DMS53 (cell line): ENCODE results near the gene PPP2R5D.

Experiments
- DNase-seq: peaks from one replicate; lab custom pipeline; 2025; lab: John Stamatoyannopoulos, UW

Gene PPP2R5D

DNA sequence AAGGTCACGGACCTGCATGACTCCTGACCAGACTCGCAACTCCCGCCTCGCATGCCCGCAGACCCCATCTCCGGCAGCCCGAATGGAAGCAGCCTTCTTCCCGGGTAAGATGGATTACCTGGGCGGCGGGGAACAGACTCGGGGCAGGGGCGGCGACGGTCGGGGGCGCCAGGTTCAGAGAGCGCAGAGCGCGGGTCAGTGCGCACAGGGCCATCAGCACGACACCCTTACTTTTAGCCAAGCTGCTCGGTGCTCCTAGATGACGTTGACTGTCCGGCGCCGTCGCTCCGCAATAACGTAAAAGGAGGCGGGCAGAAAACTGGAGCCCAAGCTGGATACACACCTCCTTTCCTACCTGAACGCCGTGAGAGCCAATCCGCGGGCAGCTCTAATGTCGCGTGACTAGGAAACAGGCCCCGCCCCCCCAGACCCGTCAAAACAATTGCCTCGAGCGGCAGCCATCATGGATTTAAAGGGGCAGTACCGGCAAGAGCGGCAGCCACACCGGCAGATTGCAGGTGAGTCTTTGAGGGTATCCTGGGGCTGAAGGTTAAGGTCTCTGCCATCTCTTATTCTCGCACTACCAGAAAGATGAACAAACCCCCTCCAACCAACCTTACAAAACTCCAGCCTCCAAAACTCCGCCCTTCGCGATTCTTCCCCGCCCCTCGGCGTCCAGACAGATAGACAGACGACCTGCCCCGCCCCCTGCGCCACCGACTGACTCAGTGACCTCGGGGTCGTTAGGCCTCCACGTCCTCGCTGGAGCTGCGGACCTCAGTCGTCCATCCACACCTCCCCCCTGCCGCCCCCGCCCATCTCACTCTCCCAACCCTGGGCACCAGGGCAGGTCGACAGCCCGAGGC is 75.0 kb downstream of the PPP2R5D start, which contains the start of the genes KLC4 and MRPL2:
Gene KLC4, plus strand, starts transcription at position 464 of the 866 bp plus-strand sequence. CDS start 1,705 bp downstream, outside the sequence.
Gene MRPL2, minus strand, starts transcription at position 267 of the 866 bp plus-strand sequence. Its CDS starts 53 bp downstream, at position 214.
- DNase-seq, result peak; percentile 100

- peak; percentile 85 for DNase-seq
These were observed 75.8 kb downstream of the PPP2R5D start for GRCh38 chr6:43060034-43060754.

DNA sequence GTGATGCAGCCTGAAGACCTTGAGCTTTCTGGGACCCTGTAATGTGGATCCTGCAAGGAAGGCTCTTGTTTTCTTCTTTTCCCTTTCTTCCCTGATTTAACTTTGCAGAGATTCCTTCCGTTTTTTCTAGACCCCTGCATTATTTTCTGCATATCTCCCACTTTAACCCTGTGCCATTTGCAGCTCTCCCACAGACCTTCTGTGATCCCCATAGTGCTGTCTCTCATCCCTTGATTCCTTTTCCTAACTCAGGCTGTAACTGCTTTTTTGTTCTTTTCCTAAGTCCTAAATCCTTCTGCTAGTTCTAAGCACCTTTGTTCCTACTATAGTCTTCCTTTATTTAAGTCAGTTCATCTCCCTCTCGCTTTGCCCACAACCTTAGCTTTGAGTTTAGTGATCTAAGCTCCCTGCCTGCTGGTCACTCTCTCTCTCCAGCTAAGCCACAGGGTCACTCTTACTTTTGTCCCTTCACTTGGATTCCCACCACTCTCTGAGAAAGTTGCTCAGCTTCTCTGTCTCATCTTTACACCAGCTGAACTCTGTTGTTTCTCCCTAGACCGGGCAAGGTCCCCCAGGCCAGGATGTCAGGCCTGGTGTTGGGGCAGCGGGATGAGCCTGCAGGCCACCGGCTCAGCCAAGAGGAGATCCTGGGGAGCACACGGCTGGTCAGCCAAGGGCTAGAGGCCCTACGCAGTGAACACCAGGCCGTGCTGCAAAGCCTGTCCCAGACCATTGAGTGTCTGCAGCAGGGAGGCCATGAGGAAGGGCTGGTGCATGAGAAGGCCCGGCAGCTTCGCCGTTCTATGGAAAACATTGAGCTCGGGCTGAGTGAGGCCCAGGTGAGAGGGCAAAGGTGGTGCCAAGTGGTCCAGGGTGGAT is 76.6 kb downstream of the PPP2R5D start:
- no peak for DNase-seq

DNA sequence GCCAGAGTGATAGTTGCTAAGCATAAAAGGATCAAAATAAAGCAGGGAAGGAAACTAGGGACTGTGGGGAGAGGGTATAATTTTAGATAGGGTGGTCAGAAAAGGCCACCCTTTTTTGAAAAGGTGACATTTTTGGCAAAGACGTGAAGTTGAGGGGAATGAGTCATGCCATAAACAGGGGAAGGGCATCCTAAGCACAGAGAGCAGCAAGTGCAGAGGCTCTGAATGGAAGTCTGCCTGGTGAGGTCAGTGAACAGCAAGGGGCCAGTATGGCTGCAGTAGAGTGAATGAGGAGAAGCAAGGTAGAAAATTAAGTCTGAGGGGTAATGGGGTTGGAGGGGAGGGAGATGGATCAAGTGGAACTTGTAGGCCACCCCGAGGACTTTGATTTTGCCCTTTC is 77.5 kb downstream of the PPP2R5D start:
- no peak for DNase-seq
